GM21515 (cell line): ENCODE results near the gene GSPT2.
A peak's percentile ranks its signal among the peaks of the same experiment; 100 is the strongest.
"Not testable (repeated sequence)": the region's sequence is repeated elsewhere in the genome, so short reads cannot be mapped to it uniquely, and the experiment has no call there.

Source experiments
- ATAC-seq: cut with Tn5 transposase; IDR thresholded peaks from one replicate; pipeline ENCODE4 v1.9.1; 2021; ENCODE audit not compliant: unreplicated experiment

The GSPT2 gene

DNA sequence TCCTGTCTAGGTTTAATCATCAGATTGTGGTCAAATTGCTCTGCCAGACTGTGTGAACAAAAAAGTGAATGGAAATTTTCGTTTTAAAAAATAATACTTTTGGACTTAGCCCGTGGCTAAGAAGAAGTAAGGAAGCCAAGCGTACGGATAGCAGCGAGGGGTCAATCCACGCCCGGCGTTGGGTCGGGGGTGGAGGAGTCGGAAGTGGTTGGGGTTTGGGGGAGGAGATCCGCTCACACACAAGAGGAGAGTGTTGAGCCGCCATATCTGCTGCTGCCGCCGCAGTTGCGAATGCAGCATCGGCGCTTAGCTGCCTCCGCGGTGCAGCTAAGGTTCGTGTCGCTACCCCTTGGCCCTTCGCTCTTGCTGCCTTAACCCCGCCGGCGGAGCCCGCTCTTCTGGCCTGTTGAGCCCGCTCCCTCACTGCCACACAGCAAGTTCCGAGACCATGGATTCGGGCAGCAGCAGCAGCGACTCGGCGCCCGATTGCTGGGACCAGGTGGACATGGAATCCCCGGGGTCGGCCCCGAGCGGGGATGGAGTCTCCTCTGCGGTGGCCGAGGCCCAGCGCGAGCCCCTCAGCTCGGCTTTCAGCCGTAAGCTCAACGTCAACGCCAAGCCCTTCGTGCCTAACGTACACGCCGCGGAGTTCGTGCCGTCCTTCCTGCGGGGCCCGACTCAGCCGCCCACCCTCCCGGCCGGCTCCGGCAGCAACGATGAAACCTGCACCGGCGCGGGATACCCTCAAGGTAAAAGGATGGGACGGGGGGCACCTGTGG lies at the start of gene GSPT2:
Gene GSPT2 (plus strand): TSS at position 264 of the 779 bp plus-strand sequence. CDS start 185 bp downstream, at position 449.
- peak; percentile 94 for ATAC-seq

DNA sequence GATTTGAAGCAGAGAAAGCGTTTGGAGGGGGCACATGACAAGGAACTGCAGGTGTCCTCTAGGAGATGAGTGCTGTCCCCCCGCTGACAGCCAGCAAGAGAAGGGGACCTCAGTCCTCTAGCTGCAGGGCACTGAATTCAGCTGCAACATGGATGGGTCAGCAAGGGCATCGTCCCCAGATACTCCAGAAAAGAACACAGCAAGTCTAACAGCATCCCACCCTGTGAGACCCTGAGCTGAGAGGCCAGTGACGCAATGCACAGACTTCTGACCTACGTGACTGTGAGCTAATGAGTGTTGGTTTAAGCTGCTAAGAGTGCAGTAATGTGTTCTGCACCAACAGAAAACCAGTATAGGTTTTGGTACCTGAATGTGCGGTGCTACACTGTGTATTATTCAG lies 49.0 kb upstream of the GSPT2 start:
- no peak for ATAC-seq

DNA sequence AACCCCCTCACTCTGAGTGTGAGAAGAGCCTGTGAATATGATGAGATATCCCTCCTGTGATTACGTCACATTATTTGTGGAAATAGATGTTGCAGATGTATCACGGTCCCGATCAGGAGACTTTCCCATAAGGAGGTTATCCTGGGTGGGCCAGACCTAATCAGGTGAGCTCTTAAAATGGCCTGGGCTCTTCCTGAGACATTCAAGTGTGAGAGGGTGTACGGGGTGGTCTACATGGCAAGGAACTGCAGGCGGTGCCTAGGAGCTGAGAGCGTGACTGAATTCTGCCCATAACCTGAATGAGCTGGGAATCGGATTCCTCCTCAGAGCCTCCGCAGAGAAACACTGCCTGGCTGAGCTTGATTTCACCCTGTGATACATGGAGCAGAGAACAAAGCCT lies 45.8 kb upstream of the GSPT2 start:
- ATAC-seq, result no peak

DNA sequence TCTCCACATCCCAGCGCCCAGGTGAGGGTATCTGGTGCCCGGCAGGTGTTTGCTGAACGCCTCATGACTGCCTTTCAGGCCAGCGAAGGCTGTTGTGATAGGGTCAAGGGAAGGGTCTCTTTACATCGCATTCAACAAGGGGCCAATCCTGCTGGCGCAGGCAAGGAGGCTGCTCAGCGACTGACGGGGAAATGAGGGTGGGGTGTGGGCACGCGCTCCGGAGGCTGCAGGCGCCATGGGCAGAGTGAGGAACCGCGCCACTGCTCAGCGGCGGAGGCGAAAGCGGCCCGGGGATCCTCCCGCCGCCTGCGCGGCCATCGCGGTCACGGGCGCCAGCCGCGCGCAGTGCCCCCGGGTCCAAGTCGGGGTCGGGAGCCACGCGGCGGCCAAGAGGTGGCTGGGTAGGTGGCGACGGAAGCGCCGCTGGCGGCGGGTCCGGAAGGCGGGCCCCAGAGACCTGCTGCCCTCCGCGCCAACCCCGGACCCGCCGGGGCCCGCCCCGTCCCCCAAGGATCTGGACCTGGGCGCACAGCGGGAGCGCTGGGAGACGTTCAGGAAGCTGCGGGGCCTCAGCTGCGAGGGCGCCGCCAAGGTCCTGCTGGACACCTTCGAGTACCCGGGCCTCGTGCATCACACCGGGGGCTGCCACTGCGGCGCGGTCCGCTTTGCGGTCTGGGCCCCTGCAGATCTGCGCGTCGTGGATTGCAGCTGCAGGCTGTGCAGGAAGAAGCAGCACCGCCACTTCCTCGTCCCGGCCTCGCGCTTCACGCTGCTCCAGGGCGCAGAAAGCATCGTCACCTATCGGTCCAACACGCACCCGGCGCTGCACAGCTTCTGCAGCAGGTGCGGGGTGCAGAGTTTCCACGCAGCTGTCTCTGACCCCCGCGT lies 32.7 kb upstream of the GSPT2 start, which contains the start of gene CENPVL1:
Gene CENPVL1 (plus strand): TSS at position 236 of the 888 bp plus-strand sequence. CDS start 0 bp downstream, at position 236.
- ATAC-seq, result not testable (repeated sequence)

DNA sequence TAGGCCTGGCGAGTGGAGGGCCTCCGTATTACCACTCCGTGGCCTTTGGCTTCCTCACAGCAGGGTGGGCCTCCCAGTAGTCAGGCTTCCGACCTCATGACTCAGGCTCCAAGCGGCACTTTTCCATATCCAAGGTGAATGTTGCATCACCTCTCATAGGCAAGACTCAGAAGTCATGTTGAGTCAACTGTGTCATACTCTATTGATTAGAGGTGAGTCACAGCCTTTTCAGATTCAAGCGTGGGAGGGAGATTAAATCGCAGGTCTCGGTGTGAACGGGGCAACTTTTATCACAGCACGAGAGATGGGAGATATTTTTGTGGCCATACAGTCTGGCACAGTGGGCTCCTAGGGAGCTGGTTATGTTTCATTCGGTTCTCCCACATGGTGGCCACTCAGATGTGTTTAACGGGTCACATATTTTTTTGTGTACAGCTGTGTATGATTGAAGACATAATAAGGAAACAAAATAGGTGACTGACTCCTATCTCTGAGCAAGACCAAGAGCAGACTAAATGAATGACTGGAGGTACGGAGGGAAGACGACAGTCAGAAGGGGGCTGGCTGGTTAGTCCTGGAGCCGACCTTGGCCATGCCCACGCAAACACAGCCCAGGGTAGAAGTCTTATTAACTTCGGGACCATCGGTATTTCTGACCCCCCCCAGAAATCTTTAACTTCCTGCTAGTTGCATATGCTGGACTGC lies 30.1 kb upstream of the GSPT2 start:
- not testable (repeated sequence) for ATAC-seq

DNA sequence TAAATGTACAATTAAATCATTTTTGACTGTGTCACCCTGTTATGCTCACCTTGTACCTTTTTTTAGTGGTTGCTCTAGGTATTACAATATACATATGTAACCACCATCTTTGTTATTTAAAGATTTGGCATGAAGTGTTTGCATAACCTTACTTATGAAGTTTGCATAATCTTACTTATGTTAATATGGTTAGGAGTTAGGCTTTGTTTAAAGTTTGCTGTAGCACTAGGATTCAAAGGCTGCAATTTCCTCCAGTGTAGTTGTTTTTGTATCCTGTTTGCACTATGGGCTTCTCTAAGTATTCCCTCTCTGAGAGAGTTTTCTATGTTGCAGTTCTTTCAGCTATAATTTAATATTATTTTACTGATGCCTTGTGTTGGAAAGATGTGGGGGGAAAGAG lies 15.0 kb upstream of the GSPT2 start:
- ATAC-seq, result no peak

DNA sequence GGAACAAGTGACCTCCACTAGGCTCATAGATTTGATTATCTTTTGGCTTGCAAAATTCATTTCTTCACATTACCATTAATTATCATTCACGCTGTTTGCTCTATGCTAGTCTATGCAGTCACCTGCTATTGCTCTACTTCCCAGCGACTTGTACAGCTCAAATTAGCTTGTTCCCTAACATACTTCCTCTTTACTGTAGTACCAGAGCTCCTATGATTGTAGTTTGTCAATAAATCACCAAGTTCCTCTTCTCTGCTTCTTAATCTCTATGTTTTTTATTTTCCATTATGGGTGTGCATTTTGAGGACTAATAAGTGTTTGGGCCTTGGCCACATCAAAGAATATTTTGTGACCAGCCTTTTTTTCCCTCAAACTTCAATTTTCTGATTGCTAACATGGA lies 6.2 kb upstream of the GSPT2 start:
- no peak for ATAC-seq

DNA sequence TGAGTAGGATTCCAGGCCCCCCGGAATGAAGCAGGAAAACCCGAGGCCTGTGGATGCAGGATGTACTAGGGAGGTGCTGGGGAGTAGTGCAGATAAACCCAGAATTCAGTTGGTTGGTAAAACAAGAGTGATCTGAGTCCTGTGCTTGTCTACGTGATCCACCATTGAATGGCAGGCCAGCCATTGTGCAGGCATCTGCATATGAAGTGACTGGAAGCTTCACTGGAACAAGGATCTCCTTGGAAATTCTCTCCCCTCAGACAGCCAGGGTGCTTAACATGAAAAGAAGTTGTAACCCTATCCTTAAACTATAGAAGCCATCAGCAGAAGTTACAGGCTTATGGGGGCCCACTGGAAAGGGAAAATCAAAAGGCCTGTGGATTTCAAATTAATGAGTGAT lies 656 bp upstream of the GSPT2 start:
- ATAC-seq, result no peak

DNA sequence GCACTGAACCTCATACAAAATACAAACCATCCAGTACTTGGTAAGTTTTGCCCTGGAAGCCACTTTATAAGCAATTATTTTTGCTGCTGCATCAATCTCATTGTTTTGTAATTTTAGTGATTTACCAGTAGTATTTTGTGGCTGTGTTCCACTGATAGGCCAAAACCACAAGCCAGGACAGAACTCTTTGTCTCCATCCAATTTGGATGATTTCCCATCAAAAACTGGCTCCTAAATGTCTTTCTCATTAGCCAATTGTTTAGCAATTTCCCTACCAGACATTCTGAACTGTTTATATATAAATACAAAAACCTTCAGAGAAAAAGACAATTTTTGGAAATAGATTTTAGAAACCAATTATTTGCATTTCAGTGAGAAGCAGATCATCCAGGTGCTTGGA lies 4.4 kb downstream of the GSPT2 start:
- ATAC-seq, result no peak

DNA sequence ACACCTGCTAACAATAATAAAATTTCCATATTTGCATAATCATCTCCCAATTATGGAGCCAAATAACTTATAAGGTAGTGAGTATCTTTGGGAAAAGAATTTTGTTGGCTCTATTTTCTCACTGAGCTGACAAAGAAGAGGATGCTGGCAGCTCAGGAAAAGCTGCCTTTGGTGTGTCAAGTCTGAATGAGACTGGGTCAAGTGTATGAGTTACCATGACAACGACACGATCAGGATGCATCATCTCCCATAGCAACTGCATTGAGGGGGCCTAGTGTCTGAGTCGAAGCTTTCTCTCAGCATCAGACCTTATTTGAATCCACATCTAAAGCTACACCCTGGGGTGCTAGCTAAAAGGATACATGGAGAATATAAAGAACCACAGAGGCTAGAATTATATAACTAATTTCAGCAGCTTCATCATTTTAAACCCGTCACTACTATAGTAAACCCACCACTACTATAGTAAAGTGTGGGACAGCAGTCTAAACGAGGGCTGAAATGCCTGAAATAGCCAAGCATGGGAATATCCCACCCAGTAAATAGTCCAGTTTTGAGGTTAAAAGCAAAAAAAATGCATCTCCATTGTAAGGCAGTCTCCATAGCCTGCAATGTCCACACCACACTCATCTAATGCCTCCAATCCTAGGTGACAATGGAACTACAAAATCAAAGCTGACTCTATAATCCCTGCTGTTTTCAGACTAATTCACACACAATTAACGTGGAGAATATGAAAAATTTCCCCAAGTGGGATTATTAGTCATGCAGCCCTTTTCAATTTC lies 16.0 kb downstream of the GSPT2 start:
- ATAC-seq, result no peak

DNA sequence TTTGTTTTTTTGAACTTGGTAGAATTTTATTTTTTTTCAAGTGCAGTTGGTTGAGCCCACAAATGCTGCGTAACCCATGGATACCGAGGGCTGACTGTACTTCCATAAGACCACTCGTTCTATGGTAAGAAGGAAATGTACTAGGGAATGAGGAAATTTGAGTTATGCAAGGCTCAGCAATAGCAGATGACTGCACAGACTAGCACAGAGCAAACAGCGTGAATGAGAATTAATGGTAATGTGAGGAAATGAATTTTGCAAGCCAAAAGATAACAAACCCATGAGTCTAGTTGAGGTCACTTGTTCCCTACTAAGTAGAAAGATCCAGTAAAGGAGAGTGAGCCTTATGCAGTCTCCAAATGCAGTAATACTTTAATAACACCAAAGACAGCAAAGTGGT lies 17.4 kb downstream of the GSPT2 start:
- ATAC-seq, result no peak

DNA sequence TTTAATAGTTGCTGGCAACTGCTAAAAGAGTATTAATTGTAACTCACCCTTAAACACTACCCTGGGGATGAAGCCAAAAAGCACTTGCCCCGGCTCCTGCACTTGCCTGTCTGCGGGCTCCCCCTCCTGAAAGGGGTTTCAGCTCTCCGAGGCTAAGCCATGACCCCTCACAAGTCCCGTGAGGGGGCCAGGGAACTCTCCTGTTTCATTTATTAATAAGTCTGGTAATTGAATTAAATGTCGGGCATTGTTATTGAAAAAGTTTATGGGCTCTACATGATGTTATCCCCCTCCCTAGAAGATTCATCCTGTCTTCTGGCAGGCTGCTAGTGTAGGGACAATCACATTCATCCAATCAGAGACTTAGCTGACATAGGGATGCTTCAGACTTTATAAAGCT lies 23.3 kb downstream of the GSPT2 start:
- ATAC-seq, result no peak

DNA sequence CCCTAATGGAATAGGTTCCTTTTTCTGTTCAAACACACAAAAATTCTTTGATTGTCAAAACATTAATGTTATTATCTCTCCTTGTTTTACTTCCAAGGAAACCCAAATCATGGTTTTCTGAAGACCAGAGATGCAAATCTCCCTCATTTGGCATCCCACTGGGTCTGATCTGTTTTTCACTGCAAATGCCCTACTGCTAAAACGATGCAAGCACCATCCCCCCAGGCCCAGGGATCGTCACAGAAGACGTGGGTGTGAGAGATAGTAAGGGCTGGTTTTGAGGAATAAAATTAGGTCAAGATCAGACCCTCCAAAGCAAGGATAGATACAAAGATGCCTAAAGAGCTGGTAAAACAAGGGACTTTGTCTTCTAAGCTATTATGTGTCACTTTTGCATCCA lies 33.6 kb downstream of the GSPT2 start:
- ATAC-seq, result no peak

DNA sequence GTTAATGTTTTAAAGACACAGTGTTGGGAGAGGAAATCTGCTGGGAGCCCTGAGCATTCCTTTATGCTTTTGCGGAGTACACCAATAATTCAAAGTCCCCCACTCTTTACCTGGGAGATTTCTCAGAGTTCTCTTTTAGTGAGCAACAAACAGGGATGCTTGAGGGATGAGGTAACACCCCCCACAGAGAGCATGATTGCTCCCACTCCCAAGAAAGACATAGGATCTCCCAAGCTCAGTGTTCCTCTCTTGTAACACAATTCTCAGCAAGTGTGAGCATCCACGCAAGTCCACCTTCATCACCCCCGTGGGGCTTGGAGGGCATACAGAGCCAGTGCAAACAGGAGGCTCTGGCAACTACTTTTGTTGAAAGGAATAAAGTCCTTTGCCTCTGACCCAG lies 36.1 kb downstream of the GSPT2 start:
- no peak for ATAC-seq

DNA sequence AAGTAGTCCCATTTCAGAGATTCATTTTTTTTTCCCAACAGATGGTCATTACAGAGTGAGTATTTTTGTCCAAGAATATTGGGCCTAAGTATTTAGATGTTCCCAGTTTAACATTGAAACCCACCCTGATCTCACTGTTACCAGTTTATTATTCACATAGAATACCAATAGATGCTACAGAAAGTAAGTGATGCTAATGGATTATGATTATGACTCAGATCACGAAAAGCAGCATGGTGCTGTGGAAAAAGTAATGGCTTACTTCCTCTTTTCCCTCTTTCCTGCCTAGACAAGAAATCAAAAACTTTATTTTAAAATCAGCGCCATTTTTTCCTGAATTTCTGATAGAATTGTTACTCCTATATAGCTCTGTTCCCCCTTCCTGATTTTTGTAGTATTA lies 51.9 kb downstream of the GSPT2 start:
- ATAC-seq, result no peak
